NCI-H2227 treated with DMSO at 0.1 percent for 48 hours (cell line): Measurements from ENCODE around the gene CLEC19A.

ENCODE experiments used
- DNase-seq: peaks from one replicate; lab custom pipeline; 2025; lab: John Stamatoyannopoulos, UW

CLEC19A gene

GRCh38 chr16:19285431-19285830 is at the start of gene CLEC19A:
CLEC19A (plus strand) TSS chr16:19285731; CDS start chr16:19285852, 121 bp downstream.
- no peak for DNase-seq

- DNase-seq: no peak
These were observed 49.6 kb upstream of the CLEC19A start for GRCh38 chr16:19235886-19236285.

- no peak for DNase-seq
These were observed 48.8 kb upstream of the CLEC19A start for GRCh38 chr16:19236561-19237209.

- DNase-seq: no peak
These were observed 47.1 kb upstream of the CLEC19A start for GRCh38 chr16:19238406-19238805.

GRCh38 chr16:19239511-19240155 is 45.9 kb upstream of the CLEC19A start:
- no peak for DNase-seq

- DNase-seq: no peak
These were observed 45.0 kb upstream of the CLEC19A start for GRCh38 chr16:19240494-19240893.

- DNase-seq: no peak
These were observed 44.0 kb upstream of the CLEC19A start for GRCh38 chr16:19241512-19241911.

GRCh38 chr16:19242186-19242585 is 43.3 kb upstream of the CLEC19A start:
- DNase-seq: no peak

GRCh38 chr16:19242987-19243575 is 42.5 kb upstream of the CLEC19A start:
- no peak for DNase-seq

GRCh38 chr16:19245326-19245925 is 40.1 kb upstream of the CLEC19A start:
- DNase-seq: no peak

- no peak for DNase-seq
These were observed 32.6 kb upstream of the CLEC19A start for GRCh38 chr16:19252904-19253303.

- no peak for DNase-seq
These were observed 30.9 kb upstream of the CLEC19A start for GRCh38 chr16:19254611-19255010.

- no peak for DNase-seq
These were observed 21.3 kb upstream of the CLEC19A start for GRCh38 chr16:19264123-19264673.

- no peak for DNase-seq
These were observed 20.1 kb upstream of the CLEC19A start for GRCh38 chr16:19265380-19265930.

- DNase-seq: no peak
These were observed 18.8 kb upstream of the CLEC19A start for GRCh38 chr16:19266774-19267173.

GRCh38 chr16:19269098-19269497 is 16.4 kb upstream of the CLEC19A start:
- no peak for DNase-seq

GRCh38 chr16:19274165-19274797 is 11.2 kb upstream of the CLEC19A start:
- no peak for DNase-seq

GRCh38 chr16:19278403-19278802 is 7.1 kb upstream of the CLEC19A start:
- no peak for DNase-seq

GRCh38 chr16:19281246-19281645 is 4.3 kb upstream of the CLEC19A start:
- no peak for DNase-seq

- DNase-seq: no peak
These were observed 3.4 kb upstream of the CLEC19A start for GRCh38 chr16:19282101-19282500.

- no peak for DNase-seq
These were observed 1.9 kb upstream of the CLEC19A start for GRCh38 chr16:19283637-19284036.

GRCh38 chr16:19284207-19284606 is 1.3 kb upstream of the CLEC19A start:
- no peak for DNase-seq
